GM19240 (cell line): ENCODE measurements around the gene KIF20B.
"Not testable (repeated sequence)": the region's sequence is repeated elsewhere in the genome, so short reads cannot be mapped to it uniquely, and the experiment has no call there.

Source experiments
- DNase-seq: peaks from one replicate; pipeline ENCODE4 v3.0.0; 2011; ENCODE audit warnings: low spot score; ENCODE audit not compliant: insufficient read length

Gene KIF20B

DNA sequence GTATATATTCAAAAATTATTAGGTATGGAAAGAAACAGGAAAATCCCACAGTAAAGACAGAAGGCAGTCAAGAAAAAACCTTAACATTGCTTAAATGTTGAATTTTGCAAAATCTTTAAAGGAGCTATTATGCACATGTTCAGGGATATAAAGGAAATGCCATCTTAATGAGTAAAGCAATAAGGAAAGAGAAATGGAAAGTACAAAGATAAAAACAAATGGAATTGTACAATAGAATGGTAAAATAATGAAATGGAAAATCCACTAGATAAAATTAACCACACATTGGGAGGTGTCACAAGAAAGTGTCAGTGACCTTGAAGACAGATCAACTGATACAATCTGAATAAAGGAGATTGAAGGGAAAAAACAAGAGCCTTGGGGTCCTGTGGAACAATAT is 82.0 kb downstream of the KIF20B start:
- no peak for DNase-seq

DNA sequence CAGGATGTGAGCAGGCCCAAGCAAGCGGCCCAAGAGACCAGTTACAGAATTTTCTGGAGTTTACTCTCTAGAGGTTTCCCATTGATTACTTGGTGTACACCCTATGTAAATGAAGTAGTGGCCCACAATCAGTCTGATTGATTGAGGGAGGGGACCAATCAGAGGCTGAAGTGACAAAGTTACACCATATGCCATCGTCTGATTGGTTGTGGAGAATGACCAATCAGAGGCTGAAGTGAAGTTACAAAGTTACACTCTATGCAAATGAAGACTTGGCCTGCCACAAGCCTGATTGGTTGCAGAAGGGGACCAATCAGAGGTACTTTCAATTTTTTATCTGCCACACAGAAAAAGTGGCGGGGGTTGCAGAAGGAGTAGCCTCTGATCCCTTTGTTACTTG is 83.7 kb downstream of the KIF20B start:
- no peak for DNase-seq

DNA sequence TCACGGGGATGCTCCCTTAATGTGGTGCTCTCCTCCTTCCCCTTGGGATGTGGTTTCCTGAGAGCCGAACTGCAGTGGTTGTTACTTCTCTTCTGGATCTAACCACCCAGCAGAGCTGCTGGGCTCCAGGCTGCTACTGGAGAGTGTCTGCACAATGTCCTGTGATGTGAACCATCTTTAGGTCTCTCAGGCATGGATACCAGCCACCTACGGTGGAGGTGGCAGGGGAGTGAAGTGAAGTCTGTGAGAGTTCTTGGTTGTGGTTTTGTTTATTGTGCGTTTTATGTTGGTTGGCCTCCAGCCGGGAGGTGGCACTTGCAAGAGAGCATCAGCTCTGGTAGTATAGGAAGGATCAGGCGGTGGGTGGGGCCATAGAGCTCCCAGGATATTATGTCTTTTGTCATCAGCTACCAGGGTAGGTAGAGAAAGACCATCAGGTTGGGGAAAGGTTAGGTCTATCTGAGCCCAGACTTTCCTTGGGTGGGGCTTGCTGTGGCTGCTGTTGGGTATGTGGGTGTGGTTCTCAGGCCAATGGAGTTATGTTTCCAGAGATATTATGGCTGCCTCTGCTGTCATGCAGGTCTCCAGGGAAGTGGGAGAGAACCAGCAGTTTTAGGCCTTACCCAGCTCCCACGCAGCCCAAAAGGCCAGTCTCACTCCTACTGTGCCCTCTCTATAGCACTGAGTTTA is 87.9 kb downstream of the KIF20B start:
- no peak for DNase-seq

DNA sequence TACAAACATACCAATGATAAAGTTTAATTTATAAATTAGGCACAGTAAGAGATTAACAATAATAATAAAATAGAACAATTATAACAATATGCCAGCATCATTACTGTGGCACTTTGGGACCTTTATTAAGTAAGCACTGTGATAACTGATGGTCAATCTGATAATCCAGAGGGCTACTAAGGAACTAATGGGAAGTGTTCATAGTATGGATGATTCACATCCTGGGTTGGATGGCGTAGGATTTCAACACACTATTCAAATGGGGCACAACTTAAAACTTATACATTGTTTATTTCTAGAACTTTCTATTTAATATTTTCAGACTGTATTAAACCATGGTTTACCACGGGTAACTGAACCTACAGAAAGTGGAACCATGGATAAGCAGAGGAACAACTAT is 90.8 kb downstream of the KIF20B start:
- DNase-seq = no peak

DNA sequence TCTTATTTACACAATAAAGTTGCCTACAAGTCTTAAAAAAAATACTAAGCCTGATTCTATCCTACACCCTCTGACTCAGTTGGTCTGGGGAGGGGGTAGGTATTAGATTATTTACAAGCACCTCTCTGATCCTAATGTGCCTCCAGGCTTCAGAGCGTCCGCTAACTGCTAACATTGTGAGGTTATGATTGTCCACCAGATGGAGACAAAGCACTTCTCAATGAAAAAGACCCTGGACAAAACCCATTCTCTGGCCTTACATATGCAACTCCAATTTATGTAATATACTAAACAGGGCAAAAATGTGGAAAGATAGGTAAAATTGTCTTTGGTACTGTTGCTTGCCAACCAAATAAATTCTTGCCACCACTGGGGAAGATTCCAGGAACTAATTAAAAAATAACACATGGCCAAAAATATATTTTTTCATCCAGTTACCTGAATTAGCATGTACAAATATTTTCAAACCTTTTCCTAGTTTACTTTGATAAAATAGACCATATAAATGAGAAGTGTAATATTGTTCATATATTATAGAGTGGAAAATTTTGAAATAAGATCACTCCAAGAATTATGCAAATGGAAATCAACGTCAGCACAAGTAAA is 92.4 kb downstream of the KIF20B start:
- peak; percentile 22 for DNase-seq

DNA sequence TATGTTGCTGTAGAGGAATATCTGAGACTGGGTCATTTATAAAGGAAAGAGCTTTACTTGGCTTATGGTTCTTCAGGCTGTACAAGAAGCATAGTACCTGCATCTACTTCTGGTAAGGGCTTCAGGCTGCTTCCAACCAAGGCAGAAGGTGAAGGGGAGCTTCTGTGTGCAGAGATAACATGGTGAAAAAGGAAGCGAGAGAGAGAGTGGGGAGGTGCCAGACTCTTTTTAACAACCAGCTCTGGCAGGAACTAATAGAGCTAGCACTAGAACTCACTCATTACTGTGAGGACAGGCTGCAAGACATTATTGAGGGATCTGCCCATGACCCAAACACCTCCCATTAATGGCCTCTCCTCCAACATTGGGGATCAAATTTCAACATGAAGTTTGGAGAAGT is 94.5 kb downstream of the KIF20B start:
- DNase-seq = no peak

DNA sequence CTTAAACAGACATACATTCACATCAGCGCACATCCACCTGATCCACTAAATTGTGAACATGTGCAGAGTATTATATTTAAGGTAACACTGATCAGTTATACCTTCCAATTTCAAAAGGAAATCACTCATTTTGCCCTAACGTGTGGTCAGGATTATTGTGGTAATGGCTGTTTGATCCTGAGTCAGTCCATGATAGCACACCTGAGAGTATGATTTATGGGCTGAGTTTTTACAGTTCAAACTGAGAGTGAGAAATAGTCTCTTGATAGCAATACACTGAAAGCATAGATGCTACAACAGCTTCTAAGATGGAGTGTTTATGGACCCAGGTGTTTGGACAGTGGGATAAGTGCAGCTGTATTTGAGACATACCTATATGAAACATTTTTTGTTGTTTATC is 96.7 kb downstream of the KIF20B start:
- no peak for DNase-seq

DNA sequence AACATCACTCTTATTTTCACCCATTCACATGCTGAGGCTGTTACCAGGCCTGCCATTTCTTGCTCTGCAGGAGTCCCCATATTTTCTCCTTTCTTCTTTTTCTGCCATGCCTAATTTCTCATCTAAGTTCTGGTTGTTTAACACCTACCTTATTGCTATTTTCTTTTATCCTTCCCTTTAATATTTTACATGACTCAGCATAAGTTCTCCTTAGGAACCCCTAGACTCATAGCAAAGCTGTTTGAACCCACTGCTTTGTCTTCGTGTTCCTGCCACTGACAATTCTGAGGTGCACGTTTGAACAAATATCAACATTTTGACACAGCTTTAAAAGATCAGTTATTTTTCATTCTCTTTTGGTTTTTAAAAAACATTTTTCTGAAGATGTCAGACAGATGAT is 98.2 kb downstream of the KIF20B start:
- no peak for DNase-seq

DNA sequence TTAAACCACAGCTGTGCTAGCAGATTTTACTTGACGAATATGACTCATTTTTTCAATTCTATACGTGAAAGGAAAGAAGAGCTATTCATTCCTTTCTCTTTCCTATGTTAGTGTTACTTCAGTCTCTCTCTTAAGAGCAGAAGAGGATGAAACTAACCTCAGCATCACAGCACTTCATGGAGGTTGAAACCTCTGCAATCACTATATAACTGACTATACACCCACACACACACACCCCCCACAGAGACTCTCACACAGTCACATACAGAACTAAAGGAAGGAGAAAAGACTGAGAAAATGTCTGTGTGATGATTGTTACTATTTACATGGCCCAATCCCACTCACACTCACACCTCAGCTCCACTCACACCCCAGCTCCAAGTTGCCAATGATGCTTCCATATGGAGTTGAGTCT is 104.2 kb downstream of the KIF20B start:
- DNase-seq = no peak

DNA sequence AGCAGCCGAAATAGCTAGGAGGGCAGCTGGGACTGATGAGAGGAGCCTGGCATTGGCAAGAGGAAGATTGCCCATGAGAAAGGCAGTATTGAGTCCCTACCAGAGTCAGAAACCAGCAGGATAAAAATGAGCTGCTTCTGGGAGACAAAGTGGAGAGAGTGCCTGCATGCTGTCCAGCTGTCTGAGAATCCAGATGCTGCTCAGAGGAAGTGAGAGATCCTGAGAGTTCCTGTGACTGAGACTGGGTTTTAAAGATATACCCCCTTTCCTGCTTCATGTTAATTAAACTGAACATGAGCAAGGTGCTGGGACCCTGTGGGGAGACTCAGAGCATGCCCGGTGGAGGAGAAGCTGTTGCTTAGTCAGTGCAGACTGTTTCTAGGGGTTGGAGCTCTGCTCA is 107.5 kb downstream of the KIF20B start:
- DNase-seq = no peak

DNA sequence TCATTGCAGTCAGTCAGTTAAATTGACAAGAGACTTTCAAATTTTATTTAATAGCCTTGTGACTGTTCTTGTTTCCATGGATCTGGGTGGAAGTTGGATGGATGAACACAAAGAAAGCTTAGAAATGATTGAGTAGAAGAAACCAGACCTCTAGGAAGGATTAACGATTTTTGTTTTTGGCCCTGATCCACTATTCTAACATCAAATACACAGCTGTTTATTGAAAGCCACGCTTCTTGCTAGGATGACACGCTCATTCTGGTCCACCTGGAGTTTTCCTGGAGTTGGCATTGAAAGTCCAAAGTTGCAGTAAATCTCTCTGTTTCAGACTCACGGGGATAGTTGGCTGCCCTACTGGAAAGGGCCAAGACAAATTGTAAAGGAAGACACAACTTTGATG is 108.4 kb downstream of the KIF20B start:
- DNase-seq = no peak

DNA sequence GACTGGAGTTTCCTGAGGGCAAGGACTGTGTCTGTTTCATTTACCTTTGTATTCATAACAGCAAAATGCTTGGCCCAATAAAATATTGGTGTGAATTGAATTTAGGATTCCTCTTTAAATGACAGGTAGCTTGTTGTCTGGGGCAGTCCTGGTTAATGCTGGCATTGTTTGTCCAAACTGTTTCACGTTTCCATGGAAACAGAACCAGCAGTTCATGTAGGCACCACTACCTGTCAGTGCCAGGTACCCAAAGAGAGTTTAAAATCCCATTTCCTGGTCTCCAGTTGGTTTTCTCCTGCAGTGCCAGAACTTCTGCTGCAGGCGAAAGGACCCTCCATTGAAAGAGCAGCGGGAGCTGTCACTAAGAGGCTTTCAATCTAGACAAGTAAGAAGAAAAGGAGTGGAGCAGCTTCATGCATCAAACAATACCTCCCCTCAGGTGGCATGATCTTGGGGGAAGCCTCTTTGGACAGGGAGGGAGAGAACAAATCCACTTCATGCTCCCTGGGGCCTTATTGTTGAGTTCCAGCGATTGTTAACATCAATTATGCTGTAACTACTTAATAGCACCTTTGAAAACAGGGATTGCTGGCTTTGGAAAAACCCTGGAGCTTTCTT is 109.6 kb downstream of the KIF20B start:
- DNase-seq = no peak

DNA sequence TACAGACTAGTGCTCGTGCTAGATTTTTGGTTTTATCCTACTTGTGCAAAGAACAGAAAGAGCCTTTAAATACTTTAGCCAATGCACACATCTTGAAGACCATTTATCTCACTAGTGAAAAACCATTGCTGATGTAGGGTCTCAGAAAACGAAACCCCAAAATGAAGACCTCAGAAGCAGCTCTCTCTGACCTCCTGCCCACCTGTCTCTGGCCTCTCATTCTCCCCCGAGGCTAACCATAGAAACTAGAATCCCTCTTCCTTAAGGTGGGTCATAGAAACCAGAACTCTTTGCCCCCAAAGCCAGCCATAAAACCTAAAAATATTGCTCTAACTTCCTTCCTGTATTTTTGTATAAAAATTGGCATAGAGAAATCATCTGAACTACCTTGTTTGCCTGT is 112.2 kb downstream of the KIF20B start:
- no peak for DNase-seq

DNA sequence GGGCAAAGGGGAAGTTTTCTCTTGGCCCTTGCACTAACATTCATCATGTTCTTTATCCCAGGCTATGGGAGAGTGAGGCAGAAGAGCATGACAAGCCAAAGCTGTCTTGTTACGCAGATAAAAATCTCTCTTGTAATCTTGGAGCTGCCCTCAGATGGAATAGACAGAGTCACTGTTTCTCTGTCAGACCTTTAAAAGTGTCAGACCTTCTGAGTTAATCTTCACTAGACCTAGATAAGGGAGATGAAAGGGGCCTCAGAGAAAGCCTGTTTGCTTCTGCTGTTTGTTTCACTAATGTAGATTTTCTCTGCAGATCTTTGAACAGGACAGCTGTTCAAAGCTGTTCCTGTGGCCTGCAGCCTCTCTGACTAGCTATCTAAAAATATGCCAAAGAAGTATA is 112.9 kb downstream of the KIF20B start:
- DNase-seq = no peak

DNA sequence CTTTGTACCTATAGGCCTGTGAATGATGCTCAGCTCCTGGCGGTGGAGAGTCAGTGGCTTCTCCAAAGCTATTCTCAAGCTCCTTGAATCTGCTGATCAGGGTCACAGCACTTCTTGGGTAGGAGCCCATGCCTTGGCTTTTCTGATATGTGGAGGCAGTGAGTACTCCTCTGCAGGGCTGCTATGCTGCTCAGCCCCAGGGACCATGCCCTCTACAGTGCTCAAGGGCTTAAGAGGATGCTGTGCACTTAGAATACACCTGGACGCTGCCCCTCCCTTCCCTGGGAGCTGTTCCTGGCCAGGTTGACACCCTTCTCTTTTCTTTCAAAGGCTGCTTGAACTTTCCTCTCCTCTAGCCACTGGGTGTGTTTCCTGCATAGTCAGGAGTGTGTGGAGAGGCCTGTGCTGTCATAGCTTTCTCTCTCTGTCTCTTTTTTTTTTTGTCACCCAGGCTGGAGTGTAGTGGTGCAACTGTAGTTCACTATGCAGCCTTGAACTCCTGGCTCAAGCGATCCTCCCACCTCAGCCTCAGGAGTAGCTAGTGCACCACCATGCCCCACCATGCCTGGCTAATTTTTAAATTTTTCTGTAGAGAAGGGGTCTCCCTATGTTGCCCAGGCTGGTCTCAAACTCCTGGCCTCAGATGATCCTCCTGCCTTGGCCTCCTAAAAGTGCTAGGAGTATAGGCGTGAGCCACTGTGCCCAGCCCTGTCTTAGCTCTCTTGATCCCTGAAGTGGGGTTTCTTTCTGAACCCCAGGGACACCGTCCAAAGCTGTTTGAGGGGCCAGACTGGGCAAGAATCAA is 113.9 kb downstream of the KIF20B start:
- DNase-seq = no peak

DNA sequence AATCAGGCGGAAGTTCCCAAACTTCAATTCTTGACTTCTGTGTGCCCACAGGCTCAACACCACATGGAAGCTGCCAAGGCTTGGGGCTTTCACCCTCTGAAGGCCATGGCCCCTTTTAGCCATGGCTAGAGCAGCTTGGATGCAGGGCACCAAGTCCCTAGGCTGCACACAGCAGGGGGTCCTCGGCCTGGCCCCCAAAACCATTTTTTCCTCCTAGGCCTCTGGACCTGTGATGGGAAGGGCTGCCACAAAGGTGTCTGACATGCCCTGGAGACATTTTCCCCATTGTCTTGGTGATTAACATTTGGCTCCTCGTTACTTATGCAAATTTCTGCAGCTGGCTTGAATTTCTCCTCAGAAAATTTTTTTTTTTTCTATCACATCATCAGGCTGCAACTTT is 117.6 kb downstream of the KIF20B start:
- DNase-seq = not testable (repeated sequence)
